ENCODE results near the gene PRKG1.

Gene PRKG1

GRCh38 chr10:51629934-51630639 lies 555.8 kb downstream of the PRKG1 start:
- peak; percentile 54 for DNase-seq

DNA sequence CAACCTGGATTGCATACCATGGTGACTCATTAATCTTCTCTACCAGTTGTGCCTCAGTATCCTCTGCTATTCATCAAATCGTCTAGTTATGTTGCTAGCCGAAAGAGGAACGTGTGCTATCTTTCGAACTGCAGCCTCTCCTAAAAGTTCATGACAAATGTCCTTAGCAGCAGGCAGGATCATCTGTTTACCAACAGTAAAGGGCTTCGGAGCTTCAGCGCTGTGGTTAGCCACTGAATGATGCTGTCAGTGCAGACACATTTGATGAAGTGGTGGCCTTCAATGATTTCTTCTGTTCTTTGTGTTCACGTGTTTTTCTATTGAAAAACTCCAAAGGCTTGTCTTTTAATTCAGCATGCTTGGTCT lies 556.3 kb downstream of the PRKG1 start:
- no peak for DNase-seq

DNA sequence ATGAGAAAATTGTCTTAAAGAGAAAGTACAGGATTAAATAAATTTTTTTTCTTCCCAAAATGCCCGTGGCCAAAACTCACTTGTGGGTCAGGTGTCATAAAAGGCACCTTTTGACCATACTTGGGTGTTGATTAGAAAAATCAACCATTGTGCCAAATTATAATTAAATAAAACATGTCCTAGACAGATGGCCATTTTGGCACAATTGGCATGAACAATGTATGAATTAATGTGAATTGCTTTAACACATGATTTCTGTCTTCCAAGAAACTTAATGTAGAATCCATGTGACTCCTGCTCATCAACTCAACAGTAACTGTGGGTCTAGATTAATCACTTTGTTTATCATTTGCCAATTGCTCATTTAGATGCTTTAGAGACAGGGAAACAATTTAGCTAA lies 561.1 kb downstream of the PRKG1 start:
- no peak for DNase-seq

DNA sequence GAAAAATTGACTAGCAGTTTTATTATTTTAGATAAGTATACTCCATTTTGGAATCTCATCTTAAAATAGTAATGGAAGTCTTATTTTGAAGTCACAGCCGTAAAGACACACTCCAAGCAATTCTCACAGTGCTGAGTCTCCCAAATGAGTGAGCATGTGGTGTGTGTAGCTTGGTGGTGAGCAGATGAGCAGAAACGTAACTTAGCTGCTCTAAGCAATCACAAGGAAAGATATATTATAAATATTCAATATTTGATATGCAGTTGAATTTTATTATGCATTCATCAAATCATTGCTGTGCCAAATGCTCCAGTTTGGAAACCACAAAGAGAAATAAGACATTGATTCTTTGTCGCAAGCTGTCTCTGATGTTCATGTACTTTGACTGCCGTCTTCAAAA lies 563.9 kb downstream of the PRKG1 start:
- no peak for DNase-seq

DNA sequence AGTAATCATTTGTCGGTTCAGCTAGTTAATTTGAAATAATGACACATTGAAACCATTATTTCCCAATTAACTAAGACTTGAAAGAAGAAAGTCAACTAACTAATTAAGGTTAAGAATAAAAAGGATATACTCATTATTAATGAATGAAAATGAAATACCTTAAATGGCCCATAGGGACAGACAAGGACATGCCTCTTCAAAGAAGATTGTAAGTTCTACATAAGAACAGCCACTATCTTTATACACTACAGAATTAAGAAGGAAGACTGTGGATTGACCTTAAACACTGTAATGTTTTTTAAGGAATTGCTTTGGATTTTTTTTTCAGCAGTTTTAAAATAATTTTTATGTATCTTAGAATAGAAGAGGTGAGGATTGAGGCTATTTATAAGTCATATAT lies 564.5 kb downstream of the PRKG1 start:
- no peak for DNase-seq

- no peak for DNase-seq
These were observed 566.0 kb downstream of the PRKG1 start for GRCh38 chr10:51640120-51640819.

DNA sequence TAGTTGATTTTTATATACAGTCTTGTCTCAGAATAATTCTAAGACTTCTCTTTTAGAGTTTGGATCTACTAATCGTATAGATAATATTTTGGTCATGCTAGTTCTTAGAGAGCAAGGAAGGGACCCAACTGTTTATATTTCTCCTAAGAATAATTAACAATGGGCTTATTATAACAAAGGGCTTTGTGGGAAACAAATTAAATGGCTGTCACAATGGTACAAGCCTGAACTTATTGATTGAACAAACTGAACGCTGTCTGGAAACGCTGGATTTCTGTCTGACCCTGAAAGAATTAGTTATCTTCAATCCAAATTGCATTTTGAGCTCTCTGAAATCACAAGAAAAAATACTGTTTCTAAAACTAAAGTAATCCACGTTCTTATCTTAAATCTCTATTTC lies 568.3 kb downstream of the PRKG1 start:
- DNase-seq, result no peak

DNA sequence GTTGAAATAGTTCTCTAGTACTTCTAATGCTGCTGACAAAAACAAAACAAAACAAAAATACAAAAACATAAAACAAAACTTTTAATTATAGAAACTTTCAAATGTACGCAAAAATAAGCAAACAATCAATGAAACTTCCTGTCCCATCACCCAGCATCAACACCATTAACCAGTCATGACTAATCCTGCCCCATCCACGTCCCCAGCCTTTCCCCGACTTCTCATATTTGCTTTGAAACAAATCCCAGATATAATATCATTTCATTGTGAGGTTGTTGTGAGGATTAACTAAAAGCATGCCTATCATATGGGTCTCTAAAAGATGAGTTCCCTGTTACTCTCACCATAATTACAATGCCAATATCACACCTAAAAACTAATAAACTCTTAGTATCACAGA lies 569.4 kb downstream of the PRKG1 start:
- DNase-seq, result no peak

GRCh38 chr10:51649064-51649463 lies 574.8 kb downstream of the PRKG1 start:
- no peak for DNase-seq

DNA sequence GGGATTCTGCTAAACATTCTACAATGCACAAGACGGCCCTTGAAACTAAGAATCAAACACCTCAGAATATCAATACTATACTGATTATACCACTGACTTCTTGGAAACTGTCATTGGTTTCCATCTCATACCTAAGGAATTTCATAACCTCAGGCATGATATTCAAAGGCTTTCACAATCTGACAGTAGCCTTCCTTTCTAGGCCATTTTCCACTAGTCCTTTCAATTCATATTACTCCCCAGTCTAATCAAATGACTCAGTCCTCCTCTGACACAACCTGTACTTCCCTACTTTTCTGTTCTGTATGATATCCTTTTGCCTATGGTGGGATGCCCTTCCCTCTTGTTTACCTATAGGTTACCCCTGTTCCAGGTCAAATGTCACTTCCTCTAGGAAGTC lies 576.8 kb downstream of the PRKG1 start:
- peak; percentile 67 for DNase-seq

DNA sequence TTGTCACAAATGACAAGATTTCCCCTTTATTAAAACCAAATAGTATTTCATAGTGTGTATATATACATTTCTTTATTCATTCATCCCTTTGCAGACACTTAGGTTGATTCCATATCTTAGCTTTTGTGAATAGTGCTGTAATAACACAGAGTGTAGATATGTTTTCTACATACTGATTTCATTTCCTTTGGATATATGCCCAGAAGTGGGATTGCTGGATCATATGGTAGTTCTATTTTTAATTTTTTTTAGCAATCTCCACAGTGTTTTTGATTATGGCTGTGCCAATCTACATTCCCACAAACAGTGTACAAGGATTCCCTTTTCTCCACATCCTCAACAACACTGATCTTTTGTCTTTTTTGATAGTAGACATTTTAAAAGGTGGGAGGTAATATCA lies 578.7 kb downstream of the PRKG1 start:
- peak; percentile 48 for DNase-seq

DNA sequence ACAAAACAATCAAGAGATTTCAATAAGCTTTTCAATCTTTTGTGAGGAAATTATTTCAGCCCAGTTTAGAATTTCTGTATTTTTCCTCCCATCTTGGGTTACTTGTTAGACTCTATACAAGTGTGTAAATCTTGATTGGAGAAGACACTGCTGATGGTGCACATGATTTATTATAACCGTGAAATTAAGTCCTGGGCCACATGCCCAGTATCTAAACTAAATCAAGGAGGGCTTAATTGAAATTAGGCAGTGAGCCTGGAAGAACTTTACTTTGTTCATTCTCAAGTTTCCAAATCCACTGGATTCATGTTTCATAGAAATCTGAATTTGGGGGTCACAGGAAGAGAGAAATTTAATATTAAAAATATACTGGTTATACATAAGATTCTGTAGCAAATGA lies 580.6 kb downstream of the PRKG1 start:
- DNase-seq, result no peak

DNA sequence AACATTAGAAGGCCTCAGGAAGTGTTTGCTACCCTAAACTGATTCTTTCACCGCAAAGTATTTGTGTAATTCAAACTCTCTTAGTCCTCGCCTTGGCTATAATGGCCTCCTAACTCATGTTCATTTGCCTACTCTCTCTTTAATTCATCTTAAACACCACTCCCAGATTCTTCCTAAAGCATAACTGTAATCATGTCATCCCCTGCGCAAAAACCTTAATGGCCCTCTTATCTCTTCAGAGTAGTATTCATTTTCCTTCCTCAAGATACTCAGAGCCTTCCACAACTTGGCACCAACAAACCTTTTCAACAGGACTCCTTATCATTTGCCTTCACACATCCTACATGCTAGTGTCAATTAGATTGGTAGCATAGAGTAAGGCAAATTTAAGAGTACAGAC lies 582.2 kb downstream of the PRKG1 start:
- no peak for DNase-seq

DNA sequence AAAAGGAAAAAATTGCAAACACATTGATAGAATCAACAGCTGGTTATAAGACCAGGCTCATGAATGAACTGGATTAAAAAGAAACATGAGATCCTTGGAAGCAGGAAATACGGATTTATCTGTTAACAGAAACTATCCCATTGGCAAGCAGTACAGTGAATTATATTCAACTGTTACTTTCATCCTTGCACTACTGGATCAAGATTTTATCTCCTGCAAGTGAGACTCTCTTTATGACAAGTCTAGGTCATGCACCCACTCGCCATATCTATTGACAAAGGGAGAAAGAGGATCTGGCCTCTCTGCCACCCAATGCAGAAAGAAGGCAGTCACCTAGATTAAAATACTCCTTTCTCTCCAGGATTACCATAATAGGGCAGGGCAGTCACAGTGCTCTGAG lies 583.7 kb downstream of the PRKG1 start:
- no peak for DNase-seq

DNA sequence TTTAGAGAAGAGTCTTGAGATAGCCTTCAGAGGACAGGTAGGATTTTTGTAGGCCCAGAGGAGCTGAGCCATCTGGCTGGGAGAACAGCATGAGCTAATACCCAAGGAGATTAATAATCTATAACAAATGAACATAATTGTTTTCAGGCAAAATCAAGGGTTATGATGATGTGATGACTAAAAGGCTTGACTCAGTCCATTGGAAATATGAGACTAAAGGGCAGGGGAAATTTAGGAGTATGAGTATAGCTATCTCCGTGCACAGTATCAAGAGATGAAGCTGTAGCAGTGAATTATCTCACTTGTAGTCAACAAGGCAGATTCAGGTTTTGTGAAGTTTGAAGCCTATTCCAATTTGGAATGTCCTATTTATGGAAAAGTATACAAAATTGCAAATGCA lies 585.1 kb downstream of the PRKG1 start:
- peak; percentile 44 for DNase-seq

GRCh38 chr10:51663086-51663485 lies 588.8 kb downstream of the PRKG1 start:
- DNase-seq, result peak; percentile 2

DNA sequence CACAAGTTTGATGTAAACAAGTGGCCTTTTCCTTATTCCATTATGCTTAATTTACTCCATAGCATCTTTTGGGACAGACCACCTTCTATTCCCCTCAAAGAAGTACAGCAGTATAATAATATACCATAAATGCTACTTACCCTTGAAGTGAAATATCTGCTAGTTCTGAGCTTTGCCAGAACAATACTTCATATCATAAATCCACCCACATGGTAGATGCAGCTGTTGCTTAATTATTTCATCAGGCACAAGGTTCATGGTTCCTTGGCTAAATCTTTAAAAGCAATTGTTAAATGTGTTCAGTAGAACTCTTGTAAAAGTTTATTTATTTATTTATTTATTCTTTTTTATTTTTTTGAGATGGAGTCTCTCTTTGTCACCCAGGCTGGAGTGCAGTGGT lies 592.2 kb downstream of the PRKG1 start:
- DNase-seq, result no peak

DNA sequence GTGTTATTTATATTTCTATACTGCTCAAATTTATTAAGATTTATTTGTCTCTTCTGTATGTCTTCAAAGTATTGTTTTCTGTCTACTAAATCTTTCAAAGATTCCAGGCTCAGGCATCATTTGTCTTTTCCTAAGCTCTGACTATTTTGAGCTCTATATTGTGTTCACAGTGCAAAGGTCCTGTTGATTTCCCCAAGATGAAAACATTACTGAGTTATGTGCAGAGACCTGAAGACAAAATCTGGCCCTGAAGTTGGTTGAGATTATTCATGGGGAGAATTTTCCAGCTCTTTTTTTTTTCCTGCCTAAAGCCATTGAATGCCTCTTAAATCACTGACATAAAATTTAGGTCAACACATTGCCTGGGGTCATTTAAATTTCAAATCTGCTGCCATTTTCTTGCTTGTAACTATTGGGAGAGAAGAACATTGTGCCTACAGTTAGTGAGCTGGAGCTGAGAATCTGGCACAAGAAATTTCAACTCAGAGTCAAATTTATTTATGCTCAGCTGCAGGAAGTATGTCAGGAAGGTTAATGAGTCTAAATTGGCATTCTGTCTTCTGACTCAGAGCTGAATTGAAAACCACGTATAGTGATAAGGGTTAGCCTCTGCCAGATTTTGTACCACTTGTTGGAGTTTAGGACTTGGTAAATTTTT lies 593.5 kb downstream of the PRKG1 start:
- peak; percentile 32 for DNase-seq

GRCh38 chr10:51668336-51668689 lies 594.0 kb downstream of the PRKG1 start:
- DNase-seq, result no peak

DNA sequence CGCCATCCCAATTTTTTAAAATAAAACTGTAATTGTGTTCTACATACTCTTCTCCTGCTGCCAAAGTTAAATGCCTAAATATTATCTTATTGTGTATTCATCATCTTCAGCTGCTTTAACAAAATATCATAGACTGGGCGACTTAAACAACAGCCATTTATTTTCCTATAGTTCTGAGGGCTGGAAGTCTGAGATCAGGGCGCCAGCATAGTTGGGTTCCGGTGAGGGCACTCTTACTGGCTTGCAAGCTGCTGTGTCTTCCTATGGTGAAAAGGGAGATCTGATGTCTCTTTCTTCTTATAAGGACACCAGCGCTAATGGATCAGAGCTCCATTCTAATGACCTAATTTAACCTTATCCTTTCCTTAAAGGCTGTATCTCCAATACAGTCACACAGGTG lies 594.8 kb downstream of the PRKG1 start:
- DNase-seq, result no peak

DNA sequence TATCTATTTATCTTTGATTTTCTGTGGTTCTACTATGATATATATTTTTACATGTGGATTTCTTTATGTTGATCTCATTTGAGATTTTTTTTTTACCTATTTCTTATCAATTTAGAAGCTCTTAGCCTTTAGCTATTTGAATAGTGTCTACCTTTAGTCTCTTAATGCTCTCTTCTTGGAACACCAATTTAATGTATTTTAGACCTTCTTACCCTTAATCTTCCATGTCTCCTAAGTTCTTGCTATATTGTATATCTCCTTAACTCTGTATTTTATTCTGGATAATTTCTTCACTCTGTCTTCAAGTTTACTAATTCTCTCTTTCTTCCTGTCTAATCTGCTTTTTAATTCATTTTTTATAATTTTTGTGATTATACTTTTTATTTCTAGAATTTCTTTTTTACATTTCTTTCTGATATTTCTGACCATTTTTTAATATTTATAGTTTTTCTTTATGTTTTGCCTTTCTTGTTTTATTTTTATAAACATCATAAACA lies 597.8 kb downstream of the PRKG1 start:
- no peak for DNase-seq

GRCh38 chr10:51675088-51675487 lies 600.8 kb downstream of the PRKG1 start:
- peak; percentile 74 for DNase-seq

- no peak for DNase-seq
These were observed 605.6 kb downstream of the PRKG1 start for GRCh38 chr10:51679841-51680240.

- DNase-seq, result peak; percentile 66
These were observed 608.9 kb downstream of the PRKG1 start for GRCh38 chr10:51683031-51683691.
